HG03558 (cell line): ENCODE measurements around the gene BRAT1.

ENCODE experiments used
- ATAC-seq: cut with Tn5 transposase; IDR thresholded peaks from one replicate; pipeline ENCODE4 v1.9.1; 2021; ENCODE audit warnings: moderate number of reproducible peaks; ENCODE audit not compliant: unreplicated experiment; ENCODE audit errors: extremely low read depth

Gene BRAT1

DNA sequence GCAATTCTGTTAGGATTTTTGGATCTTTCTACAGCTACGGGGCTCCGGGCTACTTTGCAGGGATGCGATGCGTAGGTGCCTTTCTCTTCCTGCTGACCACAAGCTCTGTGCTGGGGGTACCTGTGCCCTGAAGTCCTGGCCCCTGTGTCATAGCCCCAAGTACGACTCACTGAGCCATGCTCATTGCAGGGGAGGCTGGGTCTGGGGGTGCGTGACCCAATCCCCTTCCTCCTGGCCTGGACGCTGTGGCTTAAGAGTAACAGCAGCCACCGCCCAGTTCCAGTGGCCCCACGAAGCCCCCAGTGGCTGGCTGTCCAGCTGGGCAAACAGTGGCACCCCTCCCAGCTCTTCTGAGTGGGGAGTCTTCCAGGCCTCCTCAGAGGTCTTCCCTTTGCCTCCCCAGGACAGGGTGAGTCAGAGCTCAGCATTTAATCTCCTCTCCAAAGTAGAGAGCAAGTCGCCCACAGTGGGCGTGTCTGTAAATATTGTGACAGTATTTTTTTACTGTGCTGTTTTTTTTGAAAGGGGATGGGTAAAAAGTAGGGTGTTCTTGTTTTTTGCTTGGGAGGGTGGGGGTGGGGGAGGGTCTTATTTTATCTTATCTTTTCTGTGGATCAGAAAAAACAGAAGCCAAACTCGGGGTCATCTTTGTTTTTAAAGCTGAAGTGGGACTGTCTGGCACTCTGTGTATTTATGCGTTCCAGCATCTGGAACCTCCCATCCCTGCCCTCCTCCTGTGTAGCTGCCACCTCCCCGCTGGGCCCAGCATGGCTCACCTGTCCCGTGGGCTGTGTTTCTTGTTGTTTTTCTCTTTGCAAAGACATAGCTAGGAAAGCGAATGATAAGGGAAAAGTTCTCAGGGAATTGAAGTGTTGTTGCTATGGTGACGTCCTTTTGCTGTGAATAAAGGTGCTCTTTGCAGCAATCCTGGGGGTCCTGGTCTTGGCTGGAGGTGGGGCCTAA is 27.5 kb downstream of the BRAT1 start:
- ATAC-seq = no peak

DNA sequence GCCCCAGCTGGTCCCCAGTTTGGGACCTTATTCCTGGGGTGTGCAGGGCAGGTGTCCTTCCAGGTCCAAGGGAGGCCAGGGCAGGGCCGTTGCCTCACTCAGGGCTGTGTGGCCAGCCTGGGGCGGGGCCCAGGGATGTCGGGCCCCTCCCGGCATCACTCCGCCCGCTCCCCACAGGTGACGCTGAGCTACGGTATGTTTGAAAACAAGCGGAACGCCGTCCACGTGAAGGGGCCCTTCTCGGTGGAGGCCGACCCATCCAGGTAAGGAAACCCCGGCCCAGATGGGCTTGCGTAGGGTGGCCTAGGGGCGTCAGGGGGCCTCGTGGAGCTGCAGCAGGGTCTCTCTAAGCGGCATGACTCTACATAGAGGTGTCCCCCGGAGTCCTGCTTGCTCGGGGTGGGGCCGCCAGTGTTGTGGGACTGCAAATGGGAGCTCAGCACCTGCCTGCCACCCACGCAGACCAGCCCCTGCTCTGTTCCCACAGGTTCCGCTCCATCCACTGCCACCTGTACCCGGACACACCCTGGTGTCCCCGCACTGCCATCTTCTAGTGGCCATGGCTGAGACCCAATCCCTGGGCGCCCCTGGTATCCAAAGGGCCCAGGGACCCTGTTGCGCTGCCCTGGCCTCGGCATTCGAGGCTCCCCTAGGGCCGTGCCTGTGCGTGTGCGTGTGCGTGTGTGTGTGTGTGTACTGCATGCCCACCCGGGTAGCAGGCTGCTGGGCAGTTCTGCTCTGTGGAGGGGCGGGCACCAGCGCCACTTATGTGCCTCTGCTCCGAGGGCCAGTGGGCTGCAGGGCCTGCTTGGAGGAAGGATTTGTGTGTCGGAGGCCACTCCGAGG is 28.4 kb downstream of the BRAT1 start:
- ATAC-seq = no peak

DNA sequence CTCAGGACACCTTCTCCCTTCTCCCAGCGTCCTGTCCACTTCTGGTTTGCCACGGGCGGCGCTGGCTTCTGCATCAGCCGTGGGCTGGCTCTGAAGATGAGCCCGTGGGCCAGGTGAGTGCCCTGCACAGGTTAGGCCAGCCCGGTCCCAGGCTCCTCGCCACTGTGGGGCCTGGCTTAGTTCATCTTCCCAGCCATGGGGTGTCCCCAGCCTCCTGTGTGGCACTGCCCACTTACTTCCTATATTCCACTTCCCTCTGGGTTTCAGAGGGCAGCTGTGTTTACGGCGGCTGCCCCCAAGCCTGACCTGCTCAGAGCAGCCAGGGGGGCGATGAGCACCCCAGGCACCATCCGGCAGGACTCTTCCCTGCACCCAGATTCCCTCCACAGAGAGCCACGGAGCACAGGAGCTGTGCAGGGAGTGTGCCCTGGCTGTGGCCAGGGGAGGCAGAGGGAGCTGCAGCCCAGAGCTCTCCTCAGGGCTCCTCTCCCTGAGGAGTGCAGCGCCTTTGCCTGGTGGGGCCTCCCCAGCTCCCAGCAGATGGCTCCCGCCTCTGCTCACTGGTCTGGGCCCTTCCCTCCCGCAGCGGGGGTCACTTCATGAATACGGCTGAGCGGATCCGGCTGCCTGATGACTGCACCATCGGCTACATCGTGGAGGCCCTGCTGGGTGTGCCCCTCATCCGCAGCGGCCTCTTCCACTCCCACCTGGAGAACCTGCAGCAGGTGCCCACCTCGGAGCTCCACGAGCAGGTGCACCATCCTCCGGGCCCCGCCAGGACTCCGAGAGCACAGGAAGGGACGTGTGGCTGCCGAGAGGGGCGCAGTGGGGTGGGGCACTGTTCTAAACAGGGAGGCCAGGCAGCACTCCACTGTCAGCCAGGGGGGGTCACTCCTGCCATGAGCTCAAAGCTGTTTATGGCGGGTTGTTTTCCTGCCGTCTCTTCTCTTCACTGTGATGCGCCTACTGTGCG is 29.4 kb downstream of the BRAT1 start:
- no peak for ATAC-seq

DNA sequence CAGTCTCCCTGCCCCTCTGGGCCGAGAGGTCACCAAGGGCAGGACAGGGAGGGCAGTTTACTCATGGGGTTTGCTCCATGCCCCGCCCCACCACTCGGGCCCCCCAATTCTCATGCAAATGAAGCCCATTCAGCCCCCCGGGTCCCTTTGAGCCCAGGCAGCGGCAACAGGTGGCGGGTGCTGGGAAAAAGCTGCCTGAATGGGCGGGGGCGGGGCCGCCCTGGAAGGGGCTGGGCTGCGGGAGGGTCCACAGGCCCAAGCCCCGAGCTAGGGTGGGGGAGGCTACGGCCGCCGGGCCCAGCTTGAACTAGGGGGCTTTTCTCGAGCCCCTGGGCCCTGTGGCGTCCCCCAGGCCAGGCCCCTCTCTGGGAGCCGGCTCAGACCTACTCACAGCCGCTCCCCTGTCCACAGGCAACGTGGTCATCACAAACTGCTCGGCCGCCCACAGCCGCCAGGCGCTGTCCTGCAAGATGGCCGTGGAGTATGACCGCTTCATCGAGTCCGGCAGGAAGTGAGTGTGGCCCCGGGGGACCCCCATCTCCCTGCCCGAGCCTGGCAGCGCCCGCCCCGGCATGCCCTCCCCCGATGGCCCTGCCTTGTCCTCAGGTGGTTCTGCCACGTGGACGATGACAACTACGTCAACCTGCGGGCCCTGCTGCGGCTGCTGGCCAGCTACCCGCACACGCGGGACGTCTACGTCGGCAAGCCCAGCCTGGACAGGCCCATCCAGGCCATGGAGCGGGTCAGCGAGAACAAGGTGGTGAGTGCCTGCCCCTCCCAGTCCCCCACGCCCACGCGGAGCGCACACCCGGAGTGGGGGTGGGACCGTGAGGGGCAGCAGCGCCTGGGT is 30.3 kb downstream of the BRAT1 start:
- no peak for ATAC-seq

DNA sequence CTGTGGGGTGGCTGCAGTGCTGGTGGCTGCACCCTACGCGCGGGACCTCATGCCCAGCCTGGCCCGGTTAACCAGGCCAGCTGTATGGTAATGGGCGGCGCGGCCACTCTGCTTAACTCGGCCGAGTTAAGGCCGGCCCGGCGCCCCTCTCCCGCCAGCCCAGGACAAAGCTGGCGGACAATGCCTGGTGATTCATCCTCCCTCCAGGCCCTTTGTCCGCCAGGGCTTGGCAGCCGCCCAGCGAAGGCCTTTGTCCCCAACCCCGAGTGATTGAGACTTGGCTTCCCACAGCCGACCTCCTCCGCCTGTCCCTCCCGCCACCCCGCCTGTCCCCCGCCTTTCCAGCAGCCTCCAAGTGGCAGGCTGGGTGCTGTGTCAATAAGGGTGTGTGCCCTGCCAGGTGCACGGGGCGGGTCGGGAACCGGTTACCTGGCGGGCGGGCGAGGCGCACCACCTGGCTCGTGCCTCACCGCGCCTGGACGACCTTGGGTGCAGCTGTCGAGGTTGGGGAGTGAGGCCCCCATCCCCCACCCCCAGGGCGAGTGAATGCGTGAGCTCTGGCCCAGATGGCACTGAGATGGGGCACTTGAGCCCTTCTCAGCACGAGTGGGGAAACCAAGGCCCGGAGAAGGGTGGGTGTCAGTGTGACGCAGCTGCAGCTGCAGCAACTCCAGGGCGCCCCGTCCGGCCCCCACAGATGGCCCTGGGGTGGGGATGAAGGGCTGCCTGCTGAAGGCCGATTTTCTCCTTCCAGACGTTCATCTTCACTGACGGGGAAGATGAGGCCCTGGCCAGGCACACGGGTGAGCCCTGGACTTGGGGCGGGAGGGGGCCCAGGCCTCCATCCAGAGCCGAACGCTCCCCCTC is 31.1 kb downstream of the BRAT1 start:
- ATAC-seq = no peak

DNA sequence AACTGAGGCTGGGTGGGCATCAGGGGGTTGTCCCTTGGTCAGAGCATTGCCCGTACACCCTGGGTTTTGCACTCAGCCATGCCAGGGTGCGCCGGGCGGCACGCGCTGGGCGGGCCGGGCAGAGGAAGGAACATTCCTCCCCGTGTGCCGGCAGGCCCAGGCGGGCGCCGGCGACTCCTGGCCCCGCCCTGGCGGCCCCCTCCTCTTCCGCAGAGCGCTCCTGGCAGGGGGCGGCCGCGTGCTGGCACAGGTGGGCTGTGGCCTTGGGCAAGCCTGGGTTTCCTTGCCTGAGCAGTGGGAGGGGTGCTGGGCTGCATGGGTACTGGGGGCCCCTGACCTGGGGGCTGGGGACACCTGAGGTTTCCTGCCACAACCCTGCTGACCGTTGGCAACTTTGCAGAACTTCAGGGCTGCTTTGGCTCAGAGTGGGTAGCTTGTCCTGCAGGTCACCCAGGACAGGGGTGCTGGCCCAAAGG is 31.8 kb downstream of the BRAT1 start:
- no peak for ATAC-seq

DNA sequence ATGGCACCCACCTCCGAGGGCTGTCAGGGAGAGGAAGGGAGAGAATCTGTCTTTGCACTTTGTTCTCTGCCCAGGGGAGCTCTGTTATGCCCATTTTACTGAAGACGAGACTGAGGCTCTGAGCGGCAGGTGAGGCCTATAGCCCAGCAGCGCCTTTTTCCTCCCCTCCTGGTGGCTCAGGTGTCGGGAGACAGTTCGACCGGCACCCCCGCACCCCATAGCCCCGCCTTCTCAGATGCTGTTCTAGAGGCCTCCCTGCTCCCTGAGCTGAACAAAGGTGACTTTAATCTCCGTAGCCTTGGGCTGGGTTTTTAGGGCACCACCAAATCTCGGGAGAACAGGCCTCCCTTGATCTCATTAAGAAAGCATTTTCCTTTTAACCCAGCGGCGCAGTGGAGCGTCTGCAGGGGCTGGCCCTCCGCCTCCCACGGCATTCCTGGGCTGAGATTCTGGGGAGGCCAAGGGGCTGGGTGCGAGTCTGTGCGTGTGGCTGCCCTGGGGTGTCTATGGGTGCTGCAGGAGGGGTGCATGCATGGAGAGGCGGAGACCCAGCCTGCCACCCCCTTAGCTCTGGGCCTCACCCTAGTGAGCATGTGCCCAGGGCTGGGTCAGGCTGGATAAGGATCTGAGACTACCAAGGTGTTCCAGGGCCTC is 32.4 kb downstream of the BRAT1 start:
- no peak for ATAC-seq

DNA sequence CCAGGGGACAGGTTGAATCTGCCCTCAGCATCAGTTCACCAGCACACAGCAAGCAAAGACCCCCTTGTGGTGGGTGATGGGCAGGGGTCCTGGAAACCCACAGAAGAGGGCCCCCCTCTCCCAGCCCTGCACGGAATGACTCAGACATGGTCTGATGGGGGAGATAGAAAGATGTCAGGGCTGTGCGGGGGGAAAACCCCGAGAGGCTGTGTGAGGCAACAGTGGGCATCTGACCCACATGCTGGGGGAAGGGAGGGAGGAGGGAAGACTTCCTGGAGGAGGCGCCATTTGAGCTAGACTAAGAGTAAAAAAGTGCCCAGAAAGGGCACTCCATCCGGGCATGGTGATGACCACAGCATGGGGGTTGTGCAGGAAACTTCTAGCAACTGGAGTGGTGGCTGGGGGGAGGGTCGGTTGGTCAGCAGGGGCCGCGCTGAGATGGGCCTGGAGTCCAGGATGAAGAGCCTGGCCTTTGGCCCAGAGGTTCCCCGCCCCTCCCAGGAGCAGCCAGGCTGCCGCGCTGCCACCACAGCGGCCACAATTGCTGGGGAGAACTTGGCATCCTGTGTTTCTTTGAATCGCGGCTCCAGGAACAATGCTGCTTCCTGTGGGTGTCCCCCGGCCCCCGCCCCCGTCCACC is 33.3 kb downstream of the BRAT1 start:
- ATAC-seq = no peak

DNA sequence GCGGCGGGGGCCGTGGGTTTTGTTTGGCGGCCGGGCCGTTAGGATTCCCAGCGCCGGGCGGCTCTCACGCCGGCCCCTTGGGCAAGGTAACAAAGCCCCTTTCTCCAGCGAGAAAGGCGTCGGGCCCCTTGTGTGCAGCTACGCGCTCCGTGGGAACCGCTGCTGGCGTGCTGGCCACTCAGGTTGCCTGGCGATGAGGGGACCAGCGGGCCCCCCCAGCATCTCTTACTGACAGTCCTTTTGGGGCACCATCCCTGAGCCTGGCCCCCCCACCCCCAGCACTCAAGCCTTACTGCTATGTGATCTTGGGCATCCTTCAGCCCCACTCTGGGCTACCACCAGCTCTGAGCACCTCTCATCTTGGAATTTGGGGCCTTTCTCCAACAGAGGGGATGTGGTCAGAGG is 34.0 kb downstream of the BRAT1 start:
- ATAC-seq = no peak

DNA sequence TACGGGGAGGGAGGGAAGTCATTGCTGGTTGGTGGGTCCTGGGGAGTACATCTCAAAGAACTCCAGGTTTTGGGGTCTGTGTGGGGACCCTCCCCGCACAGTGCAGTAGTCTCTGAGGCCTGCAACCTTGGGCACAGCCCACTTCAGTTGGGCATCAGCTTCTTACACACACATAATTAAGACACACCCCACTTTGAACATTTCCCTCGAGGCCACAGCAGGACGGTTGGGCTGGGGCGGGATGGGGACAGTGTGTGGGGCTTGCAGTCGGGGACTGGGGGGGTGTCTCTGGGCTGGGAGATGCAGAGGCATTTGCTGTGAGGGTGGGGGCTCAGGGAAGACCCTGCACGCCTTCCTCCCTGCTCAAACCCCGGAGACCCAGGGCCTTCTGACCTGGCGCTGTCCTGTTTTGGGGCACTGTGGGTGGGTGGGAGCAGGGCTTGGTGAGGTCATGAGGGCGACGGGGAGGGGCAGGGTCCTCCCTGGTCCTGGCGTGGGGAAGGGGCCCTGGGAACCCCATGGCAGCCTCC is 34.5 kb downstream of the BRAT1 start:
- no peak for ATAC-seq

DNA sequence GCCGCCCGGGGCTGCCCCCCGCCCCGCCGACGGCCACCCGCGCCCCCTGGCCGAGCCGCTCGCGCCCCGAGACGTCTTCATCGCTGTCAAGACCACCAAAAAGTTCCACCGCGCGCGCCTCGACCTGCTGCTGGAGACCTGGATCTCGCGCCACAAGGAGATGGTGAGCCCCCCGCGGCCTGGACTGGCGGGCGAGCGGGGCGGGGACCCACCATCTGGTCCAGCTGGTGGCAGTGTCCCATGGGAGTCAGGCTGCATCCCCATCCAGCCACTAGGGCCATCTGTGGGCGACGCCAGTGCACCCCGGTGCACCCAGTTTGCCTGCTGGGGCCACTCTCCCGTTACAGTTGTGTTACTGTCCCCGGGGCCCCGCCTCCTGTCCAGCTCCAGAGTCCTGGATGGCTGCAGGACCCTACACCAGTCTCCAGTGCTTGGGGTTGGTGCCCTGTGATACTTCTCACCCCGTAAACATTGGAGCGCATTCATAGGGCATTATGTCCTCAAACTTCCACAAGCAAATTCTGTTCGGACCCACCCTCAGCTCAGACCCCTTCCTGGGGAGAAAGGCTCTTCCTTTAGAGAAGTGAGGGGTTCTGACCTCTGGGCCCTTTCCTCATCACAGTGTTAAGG is 35.1 kb downstream of the BRAT1 start:
- ATAC-seq = no peak

DNA sequence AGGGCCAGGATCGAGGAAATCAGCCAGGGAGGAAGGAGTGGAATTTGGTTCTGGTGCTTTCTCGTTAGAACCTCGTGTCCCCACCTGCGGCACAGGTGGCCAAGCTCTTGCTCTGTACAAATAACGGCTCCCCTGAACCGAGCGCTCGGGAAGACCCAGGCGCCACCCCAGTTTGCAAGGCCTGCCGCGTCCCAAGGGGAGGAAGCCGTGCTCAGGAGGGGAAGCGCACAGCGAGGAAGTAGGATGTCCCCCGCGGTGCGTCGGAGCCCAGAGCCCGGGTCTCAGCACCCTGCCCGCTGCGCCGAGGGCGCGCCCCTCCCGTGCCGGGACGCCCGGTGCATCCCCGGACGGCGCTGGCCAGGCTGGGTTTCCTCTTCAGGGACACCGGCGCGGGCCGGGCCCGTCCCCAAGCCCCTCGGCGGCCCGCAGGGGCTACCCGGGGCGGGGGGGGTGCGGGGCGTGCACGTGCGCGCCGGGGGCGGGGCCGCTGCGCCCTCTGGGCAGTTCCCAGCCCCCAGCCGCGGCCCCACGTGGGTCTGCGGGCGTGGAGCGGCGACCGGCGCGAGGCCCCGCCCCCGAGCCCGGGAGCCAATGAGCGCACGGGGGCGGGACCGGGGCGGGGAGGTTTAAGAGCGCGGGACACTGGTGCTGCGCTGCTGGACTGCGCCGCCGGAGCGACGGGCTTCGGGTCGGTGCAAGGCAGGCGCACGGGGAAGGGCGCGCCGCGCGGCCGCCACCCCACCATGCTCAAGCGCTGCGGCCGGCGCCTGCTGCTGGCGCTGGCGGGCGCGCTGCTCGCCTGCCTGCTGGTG is 36.0 kb downstream of the BRAT1 start, which contains the start of gene LFNG:
TSS of gene LFNG (plus strand) at position 656 of the 812 bp plus-strand sequence. CDS start at position 744, 88 bp downstream.
- peak; percentile 55 for ATAC-seq

DNA sequence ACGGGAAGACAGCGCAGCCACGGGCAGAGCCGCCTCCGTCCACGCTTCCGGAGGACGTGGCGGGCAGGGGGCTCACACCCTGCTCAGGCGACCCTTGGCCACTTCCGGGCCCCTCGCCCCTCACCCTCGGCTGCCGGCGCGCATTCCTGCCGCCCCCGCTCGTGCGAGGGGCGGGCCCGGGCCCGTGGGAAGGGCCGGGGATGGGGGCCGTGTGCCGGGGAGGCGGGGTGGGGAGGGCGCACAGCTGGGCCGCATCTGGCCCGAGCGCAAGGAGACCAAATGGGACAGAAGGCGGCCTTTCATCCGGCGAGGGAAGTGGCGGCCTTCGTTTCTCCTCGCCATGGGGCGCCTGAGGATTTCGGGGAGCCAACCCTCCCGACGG is 36.6 kb downstream of the BRAT1 start:
- ATAC-seq = no peak

DNA sequence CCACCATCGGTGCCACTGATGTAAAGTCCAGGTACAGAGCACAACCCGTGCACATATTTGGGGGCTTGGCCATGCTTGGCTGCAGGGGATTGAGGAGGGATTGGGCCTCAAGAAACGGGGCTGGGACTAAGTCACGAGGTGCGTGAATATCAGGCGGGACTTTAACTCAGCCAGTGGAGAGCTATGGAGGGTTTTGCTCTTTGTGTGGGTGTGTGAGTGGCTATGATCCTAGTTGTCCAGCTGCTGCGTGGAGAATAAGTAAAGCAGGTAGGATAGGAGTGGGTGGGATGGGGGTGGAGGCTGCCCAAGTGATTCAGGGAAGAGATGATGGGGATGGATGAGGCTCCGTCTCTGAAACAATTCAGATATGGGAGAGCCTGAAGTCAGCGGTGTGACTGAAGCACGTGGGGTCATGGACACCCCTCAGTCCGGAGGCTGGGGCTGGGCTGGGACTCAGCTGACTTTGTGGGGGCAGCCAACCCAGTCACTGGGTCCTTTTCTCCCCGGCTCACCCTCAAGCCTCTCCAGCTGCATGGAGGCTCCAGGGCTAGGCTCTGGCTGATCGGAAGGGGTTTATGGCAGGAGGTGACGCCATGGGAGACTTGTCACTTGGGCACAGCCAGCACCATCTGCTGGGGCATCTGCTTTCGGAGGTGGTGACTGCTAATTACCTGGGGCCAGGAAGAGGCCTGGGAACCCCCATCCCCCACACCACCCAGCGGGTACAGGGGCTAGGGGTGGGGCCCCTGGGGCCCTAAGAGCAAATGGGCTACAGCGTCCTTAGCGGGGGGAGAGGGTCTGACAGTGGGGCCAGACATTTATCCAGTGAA is 37.4 kb downstream of the BRAT1 start:
- no peak for ATAC-seq

DNA sequence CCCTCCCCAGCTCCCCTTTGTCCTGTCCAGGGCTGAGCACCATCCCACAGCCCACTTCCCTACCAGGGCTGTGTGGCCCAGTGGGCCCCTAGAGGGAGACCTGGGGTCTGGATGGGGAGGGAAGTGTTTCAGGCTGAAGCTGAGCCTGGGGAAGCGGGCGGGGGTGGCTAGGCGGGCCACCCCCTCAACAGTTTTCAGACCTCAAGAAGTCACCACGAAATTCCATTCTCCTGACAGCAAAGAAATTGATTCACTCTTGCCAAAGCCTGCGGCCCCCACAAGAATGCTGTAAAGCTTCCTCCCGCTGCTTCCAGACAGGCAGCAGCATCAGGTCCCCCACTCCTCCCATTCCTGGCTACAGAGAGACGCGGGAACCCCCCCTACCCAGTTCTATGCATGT is 38.3 kb downstream of the BRAT1 start:
- no peak for ATAC-seq
